DMS114 treated with DMSO at 0.1 percent for 48 hours (cell line): ENCODE results near the gene PKD2.

ENCODE experiments used
- DNase-seq: peaks from one replicate; lab custom pipeline; 2025; ENCODE audit not compliant: unreplicated experiment; lab: John Stamatoyannopoulos, UW

Gene PKD2

DNA sequence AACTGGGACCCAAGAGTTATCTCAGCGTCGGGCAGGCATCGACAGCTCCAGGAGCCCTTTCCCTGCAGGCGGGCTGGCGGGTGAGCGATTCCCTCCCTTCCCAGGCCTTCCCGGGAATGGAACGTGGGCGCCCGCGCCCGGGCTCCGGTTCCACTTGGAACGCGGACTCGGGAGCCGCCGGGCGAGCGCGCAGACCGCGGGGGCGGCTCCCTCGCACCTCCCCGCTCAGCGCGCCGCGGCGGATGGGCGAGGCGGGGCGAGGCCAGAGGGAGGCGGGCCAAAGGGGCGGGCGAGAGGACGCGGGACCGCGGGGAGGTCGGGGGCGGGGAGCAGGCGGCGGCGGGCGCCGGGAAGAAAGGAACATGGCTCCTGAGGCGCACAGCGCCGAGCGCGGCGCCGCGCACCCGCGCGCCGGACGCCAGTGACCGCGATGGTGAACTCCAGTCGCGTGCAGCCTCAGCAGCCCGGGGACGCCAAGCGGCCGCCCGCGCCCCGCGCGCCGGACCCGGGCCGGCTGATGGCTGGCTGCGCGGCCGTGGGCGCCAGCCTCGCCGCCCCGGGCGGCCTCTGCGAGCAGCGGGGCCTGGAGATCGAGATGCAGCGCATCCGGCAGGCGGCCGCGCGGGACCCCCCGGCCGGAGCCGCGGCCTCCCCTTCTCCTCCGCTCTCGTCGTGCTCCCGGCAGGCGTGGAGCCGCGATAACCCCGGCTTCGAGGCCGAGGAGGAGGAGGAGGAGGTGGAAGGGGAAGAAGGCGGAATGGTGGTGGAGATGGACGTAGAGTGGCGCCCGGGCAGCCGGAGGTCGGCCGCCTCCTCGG, at the start of gene PKD2:
Gene PKD2, plus strand, starts transcription at position 332 of the 818 bp plus-strand sequence. Its CDS starts 99 bp downstream, at position 431.
- peak; percentile 16 for DNase-seq

DNA sequence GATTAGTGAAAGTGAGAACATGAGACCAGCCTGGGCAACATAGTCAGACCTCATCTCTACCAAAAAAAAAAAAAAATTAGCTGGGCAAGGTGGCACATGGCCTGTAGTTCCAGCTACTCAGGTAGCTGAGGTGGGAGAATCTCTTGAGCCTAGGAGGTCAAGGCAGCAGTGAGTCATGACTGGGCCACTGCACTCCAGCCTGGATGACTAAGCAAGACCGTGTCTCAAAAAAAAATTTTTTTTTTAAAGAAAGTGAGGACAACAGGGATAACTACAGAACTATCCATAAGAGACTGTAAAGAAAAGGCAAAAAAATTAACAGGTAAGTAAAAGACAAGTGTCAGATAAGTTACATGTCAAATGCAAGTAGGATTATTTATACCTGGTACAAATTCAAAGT, 45.4 kb upstream of the PKD2 start:
- no peak for DNase-seq

DNA sequence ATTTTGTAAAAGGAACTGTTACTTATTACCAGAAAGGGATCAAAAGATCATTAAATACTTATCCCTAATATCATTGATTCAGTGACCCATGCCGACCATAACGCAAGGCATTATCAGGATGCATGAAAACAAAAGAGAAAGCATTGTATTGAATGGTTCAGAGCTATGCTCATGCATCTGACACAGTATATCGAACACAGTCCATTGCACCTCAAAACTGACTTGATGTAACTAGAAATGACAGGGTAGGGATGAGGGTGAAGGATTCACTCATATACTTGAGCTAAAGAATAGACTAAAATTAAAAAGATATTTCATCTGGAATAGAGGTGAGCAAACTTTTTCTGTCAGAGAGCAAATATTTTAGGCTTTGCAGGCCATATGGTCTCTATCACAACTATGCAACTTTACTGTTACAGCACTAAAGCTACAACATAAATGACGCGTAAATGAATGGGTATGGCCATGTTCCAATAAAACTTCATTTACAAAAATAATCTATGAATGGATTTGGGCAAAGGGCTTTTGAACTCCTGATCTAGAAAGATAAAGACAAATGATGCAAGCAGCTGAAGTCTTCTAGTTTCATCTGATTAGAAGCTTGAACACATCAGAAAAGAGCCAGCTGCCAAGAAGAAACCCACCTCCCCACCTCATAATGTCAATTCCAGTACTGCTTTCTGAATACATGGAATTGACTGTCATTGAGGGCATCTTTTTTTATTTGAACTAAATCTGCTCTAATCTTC, 44.9 kb upstream of the PKD2 start:
- DNase-seq: no peak

DNA sequence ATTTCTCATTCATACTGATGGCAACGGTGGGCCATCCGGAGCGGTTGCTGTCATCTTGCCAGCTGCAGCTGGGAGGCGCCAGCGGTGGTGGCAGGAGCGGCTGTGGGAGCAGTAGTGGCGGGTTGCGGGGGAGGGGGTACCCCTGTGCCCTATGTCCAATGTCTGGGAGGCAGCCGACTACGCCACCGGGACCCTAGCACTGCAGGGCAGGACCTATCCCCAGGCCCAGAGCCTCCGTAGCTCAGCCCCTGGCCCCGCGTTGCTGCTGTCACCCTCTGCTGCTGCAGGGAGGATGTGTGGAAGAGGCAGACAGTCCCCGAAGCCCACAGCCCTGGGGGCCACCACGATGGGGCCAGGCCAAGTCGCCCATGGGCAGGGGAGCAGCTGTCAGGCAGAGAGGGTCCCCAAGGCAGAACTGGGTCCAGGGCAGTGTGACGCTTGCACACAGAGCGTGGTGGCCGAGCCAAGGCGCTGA, 41.9 kb upstream of the PKD2 start:
- DNase-seq: no peak

DNA sequence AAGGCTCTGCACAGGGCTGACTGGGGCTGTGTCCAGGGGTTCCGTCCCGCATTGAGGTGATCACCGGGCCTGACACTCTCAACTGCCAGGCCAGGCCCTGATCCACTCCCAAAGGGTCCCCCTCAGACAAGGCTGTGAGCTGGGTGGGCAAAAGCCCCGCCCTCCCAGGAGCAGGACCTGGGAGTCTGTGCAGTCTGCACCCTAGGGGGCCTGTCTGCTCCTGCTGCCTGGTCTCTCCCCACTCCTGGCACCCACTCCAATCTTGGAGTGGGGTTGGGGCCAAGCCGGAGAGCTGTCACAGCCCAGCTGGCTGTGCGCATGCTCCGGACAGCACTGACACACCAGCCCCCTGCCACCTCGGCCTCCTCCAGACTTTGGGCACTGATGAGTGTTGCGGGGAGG, 41.3 kb upstream of the PKD2 start:
- DNase-seq: no peak

DNA sequence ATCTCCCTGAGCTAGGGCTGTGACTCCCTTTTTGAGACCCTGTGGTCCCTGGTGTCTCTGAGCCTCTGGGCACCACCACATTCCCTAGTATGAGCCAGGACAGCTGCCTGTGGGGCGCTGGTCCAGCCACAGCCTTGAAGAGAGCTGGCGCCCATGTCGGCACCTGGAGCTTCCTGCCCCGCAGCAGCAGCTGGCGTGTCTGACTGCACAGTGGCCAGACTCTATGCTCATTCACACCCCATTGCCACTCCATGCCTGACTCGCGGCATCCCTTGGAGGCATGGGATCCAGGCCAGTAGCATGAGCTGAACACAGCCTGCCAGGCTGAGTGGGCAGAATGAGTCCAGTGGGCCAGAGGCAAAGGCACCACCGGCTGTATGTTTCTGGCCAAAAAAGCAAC, 40.2 kb upstream of the PKD2 start:
- DNase-seq: no peak

DNA sequence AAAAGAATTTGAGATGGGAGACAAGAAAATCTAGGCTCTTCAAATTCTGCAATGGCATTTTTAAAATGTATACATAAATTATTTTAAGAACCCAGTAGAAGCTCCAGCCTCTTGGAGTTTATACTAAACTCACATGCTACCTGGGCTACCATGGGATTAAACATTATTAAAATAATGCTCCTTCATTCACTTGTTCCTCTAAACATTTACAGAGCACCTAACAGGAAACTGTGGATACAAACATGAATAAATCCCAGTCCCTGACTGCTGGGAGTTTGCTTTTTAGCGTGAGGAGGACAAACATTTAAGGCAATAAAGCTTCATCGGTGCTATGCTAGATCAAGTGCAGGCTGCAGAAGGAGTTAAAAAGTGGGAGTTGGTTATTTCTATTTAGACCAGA, 37.3 kb upstream of the PKD2 start:
- DNase-seq: no peak

DNA sequence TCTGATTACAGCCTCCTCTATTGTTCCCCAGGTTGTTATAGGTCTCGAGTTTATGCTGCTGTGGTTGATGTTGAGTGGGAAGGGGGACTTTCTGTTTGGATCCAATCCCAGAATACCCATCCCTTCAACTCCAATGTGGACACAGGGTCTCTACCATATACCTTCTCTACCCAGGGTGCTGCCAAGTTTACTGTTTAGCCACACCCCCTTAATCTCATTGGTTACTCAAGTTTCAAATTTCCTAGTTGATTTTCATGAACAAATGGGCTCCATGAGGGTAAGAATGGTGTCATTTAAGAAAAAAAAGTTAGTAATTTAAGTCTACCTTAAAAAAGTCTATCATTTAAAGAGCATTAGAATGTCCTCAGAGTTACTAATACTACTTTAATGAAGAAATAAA, 35.6 kb upstream of the PKD2 start:
- DNase-seq: no peak

DNA sequence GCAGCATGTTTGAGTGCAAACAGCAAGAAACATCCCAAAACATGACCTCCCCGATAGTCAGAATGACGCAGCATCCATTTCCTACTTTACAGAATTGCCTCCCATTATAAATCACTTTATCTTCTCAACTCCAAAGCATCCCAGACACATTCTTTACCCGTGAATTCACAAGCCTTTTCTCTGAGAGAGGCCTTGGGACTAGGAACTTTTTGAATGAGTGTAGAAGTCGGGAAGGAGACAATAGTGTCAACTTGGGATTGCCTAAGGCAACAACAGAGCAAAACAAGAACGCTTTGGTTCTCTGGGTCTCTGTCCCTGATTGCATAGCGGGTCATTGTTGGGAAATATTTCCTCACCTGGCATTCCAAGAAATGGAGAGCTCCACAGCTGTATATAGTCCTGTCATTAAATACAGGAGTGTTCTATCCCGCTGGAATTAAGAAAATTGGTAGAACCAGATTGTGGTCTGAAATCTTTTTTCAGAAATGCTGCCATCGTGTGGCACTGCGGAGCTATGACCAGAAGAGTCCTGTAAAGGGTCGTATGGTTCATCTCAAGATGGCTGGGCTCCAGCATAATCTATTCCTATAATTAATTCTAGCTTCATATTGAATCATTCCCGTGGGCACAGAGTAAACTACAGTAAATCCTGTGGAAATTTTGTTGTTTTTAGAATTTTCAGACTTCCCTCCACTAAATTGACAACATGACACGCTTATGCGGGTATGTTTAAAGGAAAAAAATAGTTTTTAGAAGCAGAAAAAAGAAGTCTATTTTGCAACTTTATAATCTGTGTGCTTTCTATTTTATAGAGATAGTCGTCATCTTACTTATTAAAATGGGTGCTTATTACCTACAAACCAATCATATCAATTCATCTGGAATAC, 33.9 kb upstream of the PKD2 start:
- peak; percentile 17 for DNase-seq

DNA sequence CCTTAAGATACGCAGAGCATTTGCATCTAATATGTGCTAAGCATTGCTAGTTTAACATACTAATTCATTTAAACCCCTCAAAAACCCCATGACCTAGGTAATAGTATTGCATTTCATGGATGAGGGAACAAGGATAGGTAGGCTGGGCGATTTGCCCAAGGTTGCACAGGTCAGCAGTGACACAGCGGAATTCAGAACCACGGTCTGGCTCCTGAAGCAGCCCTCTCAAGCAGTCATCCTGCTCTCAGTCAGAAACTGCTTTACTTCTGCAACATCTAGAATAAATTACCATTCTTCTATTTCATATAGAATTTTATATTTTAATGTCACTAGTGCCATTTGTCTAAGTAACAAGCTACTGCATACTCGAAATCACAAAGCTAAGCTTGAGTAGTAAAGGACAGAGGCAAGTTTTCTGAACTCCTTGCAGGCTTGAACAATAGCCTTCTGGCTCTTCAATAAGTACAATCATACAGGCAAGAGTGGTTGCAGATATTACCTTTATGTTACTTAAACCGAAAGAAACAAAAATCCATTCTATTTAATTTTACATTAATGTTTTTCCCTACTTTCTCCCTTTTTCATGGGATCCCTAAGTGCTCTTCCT, 32.5 kb upstream of the PKD2 start:
- DNase-seq: no peak

DNA sequence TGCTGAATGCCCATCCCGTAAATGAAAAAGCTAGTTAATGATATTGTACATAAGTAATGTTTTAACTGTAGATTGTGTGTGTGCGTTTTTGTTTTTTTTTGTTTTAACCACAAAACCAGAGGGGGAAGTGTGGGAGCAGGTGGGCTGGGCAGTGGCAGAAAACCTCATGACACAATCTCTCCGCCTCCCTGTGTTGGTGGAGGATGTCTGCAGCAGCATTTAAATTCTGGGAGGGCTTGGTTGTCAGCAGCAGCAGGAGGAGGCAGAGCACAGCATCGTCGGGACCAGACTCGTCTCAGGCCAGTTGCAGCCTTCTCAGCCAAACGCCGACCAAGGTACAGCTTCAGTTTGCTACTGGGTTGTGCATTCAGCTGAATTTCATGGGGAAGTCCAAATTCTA, 32.0 kb upstream of the PKD2 start, which contains the start of gene SPP1:
Gene SPP1, plus strand, starts transcription at position 249 of the 400 bp plus-strand sequence. CDS start 1,182 bp downstream, outside the sequence.
- DNase-seq: no peak

DNA sequence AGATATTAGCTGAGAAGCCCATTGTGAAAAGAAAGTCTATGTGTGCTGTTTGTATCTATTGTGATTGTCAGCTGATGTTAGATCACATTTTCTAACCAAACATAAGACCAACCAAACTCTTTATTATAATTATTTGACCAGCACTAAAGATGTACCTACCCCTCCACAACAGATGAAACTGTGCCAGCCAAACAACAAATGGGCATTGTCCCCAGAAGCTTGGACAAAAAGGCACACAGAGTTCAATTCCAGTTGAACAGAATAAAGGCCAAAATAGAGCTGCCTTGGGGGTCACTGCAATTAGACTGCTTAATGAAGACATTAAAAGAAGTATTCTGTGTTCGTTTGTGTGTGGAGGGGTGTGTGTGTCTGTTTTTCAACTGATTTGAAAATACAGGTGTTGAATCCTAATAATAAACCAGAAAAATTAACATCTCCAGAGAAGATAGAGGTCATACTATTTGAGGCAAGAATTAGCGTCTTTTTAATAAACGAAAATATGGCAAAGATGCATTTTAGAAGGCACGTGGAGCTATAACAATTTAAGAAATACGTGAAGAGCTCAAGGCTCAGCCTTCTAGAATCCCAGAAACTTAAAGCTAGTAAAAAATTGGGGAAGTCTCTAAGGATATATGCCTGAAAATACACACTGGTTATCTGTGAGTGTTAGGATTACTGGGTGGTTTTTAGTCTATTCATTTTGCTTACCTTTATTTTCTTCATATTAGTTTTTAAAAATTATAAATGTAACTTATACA, 29.7 kb upstream of the PKD2 start:
- DNase-seq: no peak

DNA sequence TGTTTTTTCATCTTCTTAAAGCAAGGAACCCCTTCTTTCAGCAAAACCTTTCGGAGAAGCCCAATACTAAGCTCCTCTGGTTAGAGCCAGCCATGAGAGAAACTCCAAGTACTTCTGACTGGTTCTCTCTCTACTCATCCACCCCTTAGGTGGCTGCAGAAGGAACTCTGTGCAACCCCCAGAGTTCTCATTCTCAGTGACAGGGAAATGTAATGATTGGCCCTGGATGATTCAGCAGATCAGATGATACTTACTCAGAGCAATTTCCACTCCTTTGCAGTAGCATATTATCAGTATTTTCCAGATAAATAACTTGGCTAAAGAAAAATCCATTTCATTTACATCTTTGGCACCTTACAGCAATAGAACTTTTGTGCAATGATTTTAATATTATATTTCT, 28.8 kb upstream of the PKD2 start:
- no peak for DNase-seq

DNA sequence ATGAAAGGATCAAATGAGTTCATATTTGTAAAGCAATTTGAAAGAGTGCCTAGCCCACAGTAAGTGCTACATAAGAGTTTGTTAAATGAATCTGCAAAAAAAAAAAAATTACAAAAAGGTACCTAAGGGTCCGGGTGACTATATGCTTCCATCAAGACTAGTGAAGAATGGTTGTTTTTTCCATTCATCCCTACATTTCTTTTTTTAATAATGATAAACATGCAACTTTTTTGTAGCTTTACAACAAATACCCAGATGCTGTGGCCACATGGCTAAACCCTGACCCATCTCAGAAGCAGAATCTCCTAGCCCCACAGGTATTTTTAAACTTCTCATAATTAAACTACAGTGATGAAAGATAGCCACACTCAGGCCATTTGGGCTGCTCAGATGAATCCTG, 27.6 kb upstream of the PKD2 start:
- DNase-seq: no peak

DNA sequence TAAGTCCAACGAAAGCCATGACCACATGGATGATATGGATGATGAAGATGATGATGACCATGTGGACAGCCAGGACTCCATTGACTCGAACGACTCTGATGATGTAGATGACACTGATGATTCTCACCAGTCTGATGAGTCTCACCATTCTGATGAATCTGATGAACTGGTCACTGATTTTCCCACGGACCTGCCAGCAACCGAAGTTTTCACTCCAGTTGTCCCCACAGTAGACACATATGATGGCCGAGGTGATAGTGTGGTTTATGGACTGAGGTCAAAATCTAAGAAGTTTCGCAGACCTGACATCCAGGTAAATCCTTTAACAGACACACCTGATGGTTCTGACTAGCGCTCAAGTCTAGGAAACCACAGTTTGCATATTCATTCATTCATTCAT, 25.9 kb upstream of the PKD2 start:
- DNase-seq: no peak

DNA sequence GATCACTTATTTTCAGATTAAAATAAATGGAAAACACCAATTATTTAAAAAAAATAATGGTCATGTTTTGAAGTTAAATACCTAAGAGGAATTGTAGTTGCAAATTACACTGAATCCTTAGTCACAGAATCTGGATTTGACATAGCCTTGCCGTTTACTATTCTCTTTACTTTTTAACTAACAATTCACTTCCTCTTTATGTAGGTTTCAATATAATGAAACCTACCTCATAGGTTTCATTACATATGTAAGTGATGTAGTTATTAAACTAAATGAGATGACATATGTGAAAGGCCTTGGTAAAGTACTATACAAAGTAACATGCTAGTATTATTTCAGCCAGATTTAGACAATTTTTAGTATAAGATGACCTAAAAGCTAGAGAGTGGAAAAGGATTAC, 25.4 kb upstream of the PKD2 start:
- no peak for DNase-seq

DNA sequence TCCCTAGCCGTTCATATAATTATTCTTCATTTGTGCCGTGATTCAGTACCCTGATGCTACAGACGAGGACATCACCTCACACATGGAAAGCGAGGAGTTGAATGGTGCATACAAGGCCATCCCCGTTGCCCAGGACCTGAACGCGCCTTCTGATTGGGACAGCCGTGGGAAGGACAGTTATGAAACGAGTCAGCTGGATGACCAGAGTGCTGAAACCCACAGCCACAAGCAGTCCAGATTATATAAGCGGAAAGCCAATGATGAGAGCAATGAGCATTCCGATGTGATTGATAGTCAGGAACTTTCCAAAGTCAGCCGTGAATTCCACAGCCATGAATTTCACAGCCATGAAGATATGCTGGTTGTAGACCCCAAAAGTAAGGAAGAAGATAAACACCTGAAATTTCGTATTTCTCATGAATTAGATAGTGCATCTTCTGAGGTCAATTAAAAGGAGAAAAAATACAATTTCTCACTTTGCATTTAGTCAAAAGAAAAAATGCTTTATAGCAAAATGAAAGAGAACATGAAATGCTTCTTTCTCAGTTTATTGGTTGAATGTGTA, 24.9 kb upstream of the PKD2 start:
- DNase-seq: no peak

DNA sequence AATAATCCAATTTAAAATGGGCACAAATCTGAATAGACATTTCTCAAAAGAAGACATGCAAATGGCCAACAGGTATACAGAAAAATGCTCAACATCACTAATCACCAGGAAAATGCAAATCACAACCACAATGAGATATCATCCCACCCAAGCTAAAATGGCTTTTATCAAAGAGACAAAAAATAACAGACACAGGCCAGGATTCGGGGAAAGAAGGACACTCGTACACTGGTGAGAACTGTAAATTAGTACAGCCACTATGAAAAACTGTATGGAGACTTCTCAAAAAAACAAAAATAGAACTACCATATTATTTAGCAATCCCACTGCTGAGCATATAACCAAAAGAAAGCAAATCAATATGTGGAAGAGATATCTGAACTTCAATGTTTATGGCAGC, 23.4 kb upstream of the PKD2 start:
- DNase-seq: no peak

DNA sequence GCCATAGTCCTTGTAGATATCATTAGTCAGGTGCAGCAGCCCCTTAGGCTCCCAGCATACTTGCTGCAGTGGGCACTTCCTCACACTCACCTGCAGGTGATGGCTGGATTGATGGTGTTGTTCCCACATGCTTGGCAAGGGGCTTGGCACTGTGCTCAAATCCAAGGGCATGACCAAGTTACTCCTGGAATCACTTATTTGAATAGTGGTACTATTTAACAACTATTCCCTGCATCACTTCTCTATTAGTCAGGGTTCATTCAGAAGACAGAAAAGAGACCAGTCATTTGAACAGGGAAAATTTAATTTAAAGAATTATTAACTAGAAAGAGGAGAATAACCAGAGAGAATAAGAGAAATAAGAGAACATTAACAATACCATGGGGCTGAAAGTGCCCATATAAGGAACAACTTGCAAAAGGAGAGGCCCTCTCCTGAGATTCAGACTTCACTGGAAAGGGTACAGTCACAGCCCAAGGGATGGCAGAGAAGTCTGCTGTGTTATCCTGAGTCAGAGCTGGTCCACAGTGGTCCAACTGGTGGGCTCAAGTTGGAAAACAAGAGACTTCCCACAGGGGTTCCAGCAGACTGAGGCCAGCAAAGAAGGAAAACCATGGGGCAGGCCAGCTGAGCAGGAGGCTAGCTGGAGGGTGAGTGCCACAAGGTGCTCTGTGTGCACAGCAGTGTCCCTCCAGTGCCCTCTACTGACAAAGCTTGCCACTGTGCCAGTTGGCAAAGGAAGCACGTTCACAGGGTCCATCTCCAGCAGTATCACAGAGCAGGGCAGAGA, 22.1 kb upstream of the PKD2 start:
- no peak for DNase-seq
